Stimulated activated CD8-positive, alpha-beta memory T cell treated with anti-CD3 and anti-CD28 coated beads, Interleukin-7, amount 100 ng/mL, for 48 hours (primary cell): ENCODE results near the gene MTRF1L.
"Not testable (repeated sequence)": the region's sequence is repeated elsewhere in the genome, so short reads cannot be mapped to it uniquely, and the experiment has no call there.

Experiments
- DNase-seq, 2 donors: peaks; one replicate each; pipeline ENCODE4 v3.0.0-alpha.2; 2020; ENCODE audit warnings: low read depth in 1 of 2; ENCODE audit errors: extremely low read depth in 1 of 2

MTRF1L gene

GRCh38 chr6:152975204-152975915 is 27.1 kb downstream of the MTRF1L start:
- DNase-seq = no peak

GRCh38 chr6:152973916-152974315 is 28.6 kb downstream of the MTRF1L start:
- DNase-seq = no peak

GRCh38 chr6:152969688-152970418 is 32.7 kb downstream of the MTRF1L start:
- no peak for DNase-seq

GRCh38 chr6:152966168-152966894 is 36.2 kb downstream of the MTRF1L start:
- DNase-seq = not testable (repeated sequence)

GRCh38 chr6:152959333-152959732 is 43.2 kb downstream of the MTRF1L start:
- DNase-seq = no peak

- no peak for DNase-seq
Observed at GRCh38 chr6:152957796-152958195, 44.7 kb downstream of the MTRF1L start.

GRCh38 chr6:152954443-152954842 is 48.1 kb downstream of the MTRF1L start:
- DNase-seq = no peak

GRCh38 chr6:152952866-152953509 is 49.5 kb downstream of the MTRF1L start:
- no peak for DNase-seq

GRCh38 chr6:152952045-152952444 is 50.5 kb downstream of the MTRF1L start:
- DNase-seq = no peak

- DNase-seq = no peak
Observed at GRCh38 chr6:152950240-152950639, 52.3 kb downstream of the MTRF1L start.

GRCh38 chr6:152948150-152948768 is 54.2 kb downstream of the MTRF1L start:
- no peak for DNase-seq

GRCh38 chr6:152946995-152947394 is 55.5 kb downstream of the MTRF1L start:
- no peak for DNase-seq

GRCh38 chr6:152946484-152946883 is 56.0 kb downstream of the MTRF1L start:
- no peak for DNase-seq

GRCh38 chr6:152943260-152943897 is 59.1 kb downstream of the MTRF1L start:
- DNase-seq = no peak

GRCh38 chr6:152942319-152942869 is 60.1 kb downstream of the MTRF1L start:
- no peak for DNase-seq

GRCh38 chr6:152941746-152942145 is 60.8 kb downstream of the MTRF1L start:
- DNase-seq = no peak
